ENCODE results near the gene GPR137B.
"Not testable (repeated sequence)": the region's sequence is repeated elsewhere in the genome, so short reads cannot be mapped to it uniquely, and the experiment has no call there.

The GPR137B gene

DNA sequence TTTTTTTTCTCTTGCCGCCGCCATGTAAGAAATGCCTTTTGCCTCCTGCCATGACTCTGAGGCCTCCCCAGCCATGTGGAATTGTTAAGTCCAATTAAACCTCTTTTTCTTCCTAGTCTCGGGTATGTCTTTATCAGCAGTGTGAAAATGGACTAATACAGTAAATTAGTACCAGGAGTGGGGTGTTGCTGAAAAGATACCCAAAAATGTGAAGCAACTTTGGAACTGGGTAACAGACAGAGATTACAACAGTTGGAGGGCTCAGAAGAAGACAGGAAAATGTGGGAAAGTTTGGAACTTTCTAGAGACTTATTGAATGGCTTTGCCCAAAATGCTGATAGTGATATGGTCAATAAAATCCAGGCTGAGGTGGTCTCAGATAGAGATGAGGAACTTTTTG is 19.4 kb downstream of the GPR137B start:
- DNase-seq = not testable (repeated sequence)

GRCh38 chr1:236163463-236164153 is 21.3 kb downstream of the GPR137B start:
- no peak for DNase-seq

DNA sequence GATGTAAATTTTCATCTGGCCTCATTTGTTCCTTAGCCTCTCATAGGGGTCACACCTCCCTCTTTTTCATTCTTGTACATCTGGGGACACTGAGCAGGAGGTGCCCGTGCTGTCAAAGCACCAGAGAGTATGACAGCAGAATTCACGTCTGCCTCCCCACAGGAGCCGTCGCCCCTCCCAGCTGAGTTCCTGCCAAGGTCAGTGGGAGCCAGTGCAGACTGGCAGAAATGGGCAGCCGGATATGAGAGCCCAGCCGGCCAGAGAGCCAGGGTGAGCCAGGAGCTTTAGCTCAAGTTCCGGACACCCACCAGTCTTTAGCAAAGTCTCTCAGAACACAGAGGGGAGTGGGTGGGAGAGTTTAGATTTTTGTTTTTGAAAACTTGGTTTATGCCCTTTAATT is 21.9 kb downstream of the GPR137B start:
- DNase-seq = no peak

- no peak for DNase-seq
Observed at GRCh38 chr1:236165238-236165981, 23.1 kb downstream of the GPR137B start.

GRCh38 chr1:236166041-236166440 is 23.7 kb downstream of the GPR137B start:
- DNase-seq = no peak

GRCh38 chr1:236167154-236167553 is 24.8 kb downstream of the GPR137B start:
- no peak for DNase-seq

GRCh38 chr1:236167578-236167977 is 25.2 kb downstream of the GPR137B start:
- DNase-seq = no peak

- no peak for DNase-seq
Observed at GRCh38 chr1:236168716-236169429, 26.5 kb downstream of the GPR137B start.

DNA sequence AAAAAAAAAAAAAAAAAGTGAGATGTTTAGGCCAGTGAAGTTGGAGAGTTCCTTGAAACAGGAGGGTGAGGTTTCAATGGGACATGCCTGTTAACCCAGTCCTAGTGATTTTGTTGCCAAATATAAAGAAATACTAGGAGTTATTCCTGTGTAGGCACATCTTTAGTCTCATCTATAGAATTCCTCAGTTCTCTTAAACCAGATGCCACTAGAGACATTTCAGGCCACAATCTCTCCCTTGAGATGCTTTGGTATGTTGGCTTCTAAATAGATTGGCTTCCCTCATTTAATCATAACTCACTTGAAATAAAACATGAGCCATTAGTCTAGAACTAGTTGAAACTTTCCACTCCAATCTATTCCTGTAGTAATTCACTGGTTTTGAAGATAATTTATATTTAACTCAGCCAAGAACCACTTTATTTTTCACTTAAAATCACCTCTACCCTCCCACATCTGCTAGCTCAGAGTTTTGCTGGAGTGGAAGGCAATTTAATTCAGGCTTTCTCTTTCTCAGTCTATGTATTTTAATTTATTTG is 29.8 kb downstream of the GPR137B start:
- DNase-seq = no peak

DNA sequence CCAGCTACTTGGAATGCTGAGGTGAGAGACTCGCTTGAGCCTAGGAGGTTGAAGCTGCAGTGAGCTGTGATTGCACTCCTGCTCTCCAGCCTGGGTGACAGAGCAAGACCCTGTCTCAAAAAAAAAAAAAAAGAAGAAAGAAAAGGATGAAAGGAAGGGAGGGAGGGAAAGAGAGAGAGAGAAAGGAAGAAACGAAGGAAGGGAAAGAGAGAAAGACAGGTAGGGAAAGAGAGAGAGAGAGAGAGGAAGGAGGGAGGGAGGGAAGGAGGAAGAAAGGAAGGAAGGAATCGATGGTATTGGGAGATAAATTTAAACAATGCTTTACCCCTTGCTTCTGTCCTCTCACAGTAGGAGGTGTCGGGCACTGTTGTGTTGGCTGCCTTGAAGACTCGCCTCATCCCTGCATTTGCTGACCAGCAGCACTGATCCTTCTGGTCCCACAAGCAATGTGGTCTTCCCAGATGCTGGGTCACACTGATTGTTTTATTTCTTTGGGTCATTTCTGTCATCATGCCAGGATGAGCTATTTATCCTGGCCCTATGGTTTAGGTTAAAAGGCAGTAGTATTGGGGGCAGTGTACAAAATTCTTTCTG is 30.9 kb downstream of the GPR137B start:
- no peak for DNase-seq

DNA sequence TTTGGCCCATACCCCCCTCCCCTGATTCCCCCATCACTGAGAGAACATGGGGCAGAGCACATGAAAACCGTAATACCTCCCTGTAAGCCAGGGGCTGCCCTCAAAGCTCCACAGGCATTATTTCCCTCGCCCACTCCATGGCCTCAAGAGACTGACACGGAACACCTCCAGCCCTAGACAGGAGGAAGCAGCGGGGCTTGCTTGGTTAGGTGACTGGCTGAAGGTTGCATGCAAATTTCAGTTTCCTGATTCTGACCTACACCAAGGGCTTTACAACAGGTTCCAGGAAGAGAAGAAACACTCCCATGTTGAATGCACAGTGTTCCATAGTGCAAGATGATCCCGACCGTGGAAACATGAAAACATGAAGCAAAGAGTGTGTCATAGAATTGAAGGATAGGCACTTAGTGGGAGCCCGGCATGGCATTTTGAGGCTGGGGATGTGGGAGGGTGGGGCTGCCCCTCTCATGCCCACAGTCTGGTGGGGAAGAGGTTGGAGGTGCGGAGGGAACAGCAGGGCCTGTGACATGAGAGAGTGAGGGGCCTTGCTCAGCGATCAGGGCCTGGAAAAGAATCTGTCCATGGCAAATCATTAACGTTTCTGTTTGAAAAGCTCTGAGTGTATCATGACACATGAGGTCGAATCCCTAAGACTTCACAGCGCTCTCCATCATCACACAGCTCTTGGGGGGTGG is 33.5 kb downstream of the GPR137B start:
- DNase-seq = no peak

- DNase-seq = no peak
Observed at GRCh38 chr1:236176337-236177336, 34.3 kb downstream of the GPR137B start.

GRCh38 chr1:236179634-236180033 is 37.3 kb downstream of the GPR137B start:
- no peak for DNase-seq

DNA sequence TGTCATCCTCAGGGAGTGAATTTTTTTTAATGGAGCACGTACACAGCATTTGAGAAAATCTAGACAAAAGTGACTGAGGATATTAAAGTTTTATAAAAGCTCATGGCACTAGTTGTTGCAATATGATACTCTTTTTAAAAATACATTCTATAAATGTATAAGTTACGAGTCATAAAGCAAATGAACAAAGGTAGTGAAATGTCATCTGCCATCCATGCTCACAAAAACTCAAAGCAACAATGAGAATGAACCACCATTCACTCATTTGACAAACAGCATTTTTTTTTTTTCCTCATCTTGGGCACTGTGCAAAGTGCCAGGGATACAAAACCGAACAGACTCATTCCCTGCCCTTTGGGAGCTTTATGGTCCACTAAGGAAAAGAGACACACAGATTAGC is 38.7 kb downstream of the GPR137B start:
- DNase-seq = no peak

DNA sequence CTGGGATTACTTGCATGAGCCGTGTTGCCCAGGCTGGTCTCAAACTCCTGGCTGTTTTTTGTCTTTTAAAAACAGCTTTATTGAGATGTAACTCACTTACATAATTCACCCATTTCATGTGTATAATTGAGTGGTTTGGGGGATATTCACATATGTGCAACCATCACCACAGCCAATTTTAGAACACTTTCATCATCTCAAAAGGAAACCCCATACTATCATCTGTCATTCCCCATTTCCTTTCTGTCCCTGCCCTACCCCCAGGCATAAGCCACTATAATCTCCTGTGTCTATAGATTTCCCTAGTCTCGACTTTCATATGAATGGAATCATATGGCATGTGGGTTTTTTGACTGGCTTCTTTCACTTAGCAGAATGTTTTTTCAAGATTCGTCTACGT is 43.3 kb downstream of the GPR137B start:
- no peak for DNase-seq

GRCh38 chr1:236186471-236186870 is 44.1 kb downstream of the GPR137B start:
- not testable (repeated sequence) for DNase-seq

- DNase-seq = not testable (repeated sequence)
Observed at GRCh38 chr1:236188084-236188483, 45.7 kb downstream of the GPR137B start.

DNA sequence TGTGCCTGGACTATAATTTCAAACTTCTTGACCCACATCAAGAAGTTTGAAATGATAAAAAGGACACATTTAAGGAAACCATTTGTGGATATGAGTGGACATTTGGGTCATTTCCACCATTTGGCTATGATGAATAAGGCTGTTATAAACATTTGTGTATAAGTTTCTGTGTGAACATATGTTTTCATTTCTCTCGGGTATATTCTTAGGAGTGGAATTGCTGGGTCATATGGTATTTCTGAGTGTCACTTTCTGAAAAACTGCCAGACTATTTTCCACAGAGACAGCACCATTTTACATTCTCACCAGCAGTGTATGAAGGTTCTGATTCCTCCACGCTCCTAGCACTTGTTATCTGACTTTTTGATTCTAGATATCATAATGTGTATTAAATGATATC is 50.8 kb downstream of the GPR137B start:
- no peak for DNase-seq

- DNase-seq = no peak
Observed at GRCh38 chr1:236200925-236201324, 58.6 kb downstream of the GPR137B start.

DNA sequence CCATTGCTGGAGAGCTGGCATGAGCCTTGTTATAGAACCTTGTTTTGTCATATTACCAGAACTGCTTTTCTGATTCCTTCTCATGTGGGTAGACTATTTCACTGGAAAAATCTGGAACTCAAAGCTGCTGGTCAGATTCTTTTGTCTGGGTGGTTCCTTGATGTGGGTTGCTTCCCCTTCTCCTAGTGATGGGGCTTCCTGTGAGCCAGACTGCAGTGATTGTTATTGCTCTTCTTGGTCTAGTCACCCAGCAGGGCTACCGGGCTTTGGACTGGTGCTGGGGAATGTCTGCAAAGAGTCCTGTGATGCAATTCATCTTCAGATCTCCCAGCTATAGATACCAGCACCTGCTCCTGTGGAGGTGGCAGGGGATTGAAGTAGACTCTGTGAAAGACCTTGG is 59.4 kb downstream of the GPR137B start:
- DNase-seq = no peak

DNA sequence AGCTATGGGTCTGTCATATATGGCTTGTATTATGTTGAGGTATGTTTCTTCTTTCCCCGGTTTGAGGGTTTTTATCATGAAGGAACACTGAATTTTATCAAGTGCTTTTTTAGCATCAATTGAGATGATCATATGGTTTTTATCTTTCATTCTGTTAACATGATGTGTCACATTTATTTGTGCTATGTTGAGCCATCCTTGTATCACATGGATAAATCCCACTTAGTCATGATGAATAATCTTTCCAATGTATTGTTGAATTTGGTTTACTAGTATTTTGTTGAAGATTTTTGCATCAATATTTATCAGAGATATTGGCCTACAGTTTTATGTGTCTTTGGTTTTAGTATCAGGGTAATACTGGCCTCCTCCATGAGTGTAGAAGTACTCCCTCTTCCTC is 61.7 kb downstream of the GPR137B start:
- DNase-seq = no peak

Data from 8988T (cell line).